ENCODE results near the gene PHF24.

DNA sequence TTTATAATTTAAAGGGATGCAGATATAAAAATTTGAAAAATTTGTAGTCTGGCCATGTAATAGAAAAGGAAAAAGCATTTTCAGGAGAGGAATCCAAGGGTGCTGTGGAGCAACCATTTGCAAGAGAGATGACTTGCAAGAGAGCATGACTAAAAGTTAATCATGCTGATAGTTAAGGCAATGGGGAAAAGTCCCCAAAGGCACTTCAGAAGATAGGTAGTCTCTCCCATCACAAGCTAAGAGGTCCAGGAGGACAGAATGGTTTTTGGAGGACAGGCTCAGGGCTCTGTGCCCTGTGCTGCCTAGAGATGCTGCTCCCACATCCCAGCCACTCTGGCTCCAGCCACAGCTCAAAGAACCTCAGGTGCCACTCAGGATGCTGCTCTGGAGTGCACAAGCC is 70.3 kb downstream of the PHF24 start:
- TF ChIP-seq POLR2A (IDR thresholded peaks at IDR 0.05) = no peak
- TF ChIP-seq CTCF (IDR thresholded peaks at IDR 0.05) = no peak
- TF ChIP-seq EP300 (IDR thresholded peaks at IDR 0.05) = no peak
